ENCODE measurements around the gene PTPN3. TPM values are rescaled to one million over a fixed set of nuclear protein-coding genes. Genes with fewer than 3 reads are reported as not detected.

The PTPN3 gene
- total RNA-seq, 4 donors from 2014 or later = 11.8 to 21.6 (median 14.1) TPM

GRCh38 chr9:109499093-109499630, 1.1 kb upstream of the PTPN3 start:
- peaks cover 0 to 42% (median 16%) of the 10 kb centered on the region in 3 donors for H3K4me1 ChIP-seq
- 25 to 27% methylated on average over 10 to 12 of the region's 12 CpGs for WGBS, 2 donors
- H3K4me3 ChIP-seq = peak overlapping the region; percentile 29 to 78 (median 58)
- no peak for TF ChIP-seq POLR2A (IDR thresholded peaks at IDR 0.05)
- TF ChIP-seq CTCF (IDR thresholded peaks at IDR 0.05) = no peak
- intact Hi-C loops (cut with DNase I) = no loop called here
- no peak for DNase-seq
- H3K27me3 ChIP-seq = peaks cover 0 to 64% (median 0%) of the 10 kb centered on the region in 4 donors
- H3K36me3 ChIP-seq = no peaks in the 10 kb centered on the region
- peak overlapping the region; percentile 70 to 78 (median 74) for H3K27ac ChIP-seq
- no peaks in the 10 kb centered on the region for H3K9me3 ChIP-seq

GRCh38 chr9:109497226-109498153, 617 bp downstream of the PTPN3 start:
- DNase-seq = no peak

GRCh38 chr9:109496841-109497225, 1.3 kb downstream of the PTPN3 start:
- H3K36me3 ChIP-seq = no peaks in the 10 kb centered on the region
- DNase-seq = no peak
- H3K27ac ChIP-seq = peak overlapping the region in 1 of 4 donors; percentile 63
- H3K4me3 ChIP-seq = peak overlapping the region; percentile 53 to 78 (median 58)
- intact Hi-C loops (cut with DNase I) = no loop called here
- H3K27me3 ChIP-seq = peaks cover 0 to 53% (median 0%) of the 10 kb centered on the region in 4 donors
- H3K9me3 ChIP-seq = no peaks in the 10 kb centered on the region
- WGBS, 2 donors = 60 to 64% methylated on average over 4 of the region's 4 CpGs
- peaks cover 0 to 42% (median 16%) of the 10 kb centered on the region in 3 donors for H3K4me1 ChIP-seq
- TF ChIP-seq CTCF (IDR thresholded peaks at IDR 0.05) (no peak), POLR2A (IDR thresholded peaks at IDR 0.05) (no peak)

More at GRCh38 chr9:109497226-109498153, 617 bp downstream of the PTPN3 start:
- H3K4me1 ChIP-seq = peaks cover 0 to 42% (median 16%) of the 10 kb centered on the region in 3 donors
- peak overlapping the region; percentile 53 to 78 (median 58) for H3K4me3 ChIP-seq
- peak overlapping the region; percentile 63 to 81 (median 79) for H3K27ac ChIP-seq
- intact Hi-C loops (cut with DNase I) = no loop called here
- H3K36me3 ChIP-seq = no peaks in the 10 kb centered on the region
- peaks cover 0 to 59% (median 0%) of the 10 kb centered on the region in 4 donors for H3K27me3 ChIP-seq
- no peak for TF ChIP-seq POLR2A (IDR thresholded peaks at IDR 0.05)
- TF ChIP-seq CTCF (IDR thresholded peaks at IDR 0.05) = no peak
- no peaks in the 10 kb centered on the region for H3K9me3 ChIP-seq
- WGBS, 2 donors = 12 to 25% methylated on average over 4 to 9 of the region's 82 CpGs

GRCh38 chr9:109496218-109496617, 1.9 kb downstream of the PTPN3 start:
- 82 to 95% methylated on average over 3 of the region's 3 CpGs for WGBS, 2 donors
- no peaks in the 10 kb centered on the region for H3K9me3 ChIP-seq
- intact Hi-C loops (cut with DNase I) = no loop called here
- no peak for DNase-seq
- peaks cover 0 to 53% (median 0%) of the 10 kb centered on the region in 4 donors for H3K27me3 ChIP-seq
- H3K4me3 ChIP-seq = peak overlapping the region in 2 of 4 donors; percentile 0 to 64
- peaks cover 0 to 42% (median 16%) of the 10 kb centered on the region in 3 donors for H3K4me1 ChIP-seq
- H3K36me3 ChIP-seq = no peaks in the 10 kb centered on the region
- TF ChIP-seq CTCF (IDR thresholded peaks at IDR 0.05) = no peak
- TF ChIP-seq POLR2A (IDR thresholded peaks at IDR 0.05) = no peak
- no peak overlapping the region for H3K27ac ChIP-seq

GRCh38 chr9:109493648-109494047, 4.5 kb downstream of the PTPN3 start:
- Histone ChIP-seq H3K27me3 (peaks cover 0 to 35% (median 0%) of the 10 kb centered on the region in 4 donors), H3K27ac (no peak overlapping the region), H3K9me3 (no peaks in the 10 kb centered on the region), H3K36me3 (no peaks in the 10 kb centered on the region), H3K4me1 (peaks cover 0 to 21% (median 7%) of the 10 kb centered on the region in 3 donors), H3K4me3 (no peak overlapping the region)
- 76 to 82% methylated on average over 5 to 6 of the region's 6 CpGs for WGBS, 2 donors
- intact Hi-C loops (cut with DNase I) = no loop called here
- TF ChIP-seq CTCF (IDR thresholded peaks at IDR 0.05) = no peak
- TF ChIP-seq POLR2A (IDR thresholded peaks at IDR 0.05) = no peak
- DNase-seq = no peak

Data from esophagus squamous epithelium (tissue), 5 donors.